Osteoblast (primary cell): ENCODE measurements around the gene PPM1A. TPM values are rescaled to one million over a fixed set of nuclear protein-coding genes. Genes with fewer than 3 reads are reported as not detected.

Experiments used
- DNase-seq: peaks from one replicate; pipeline ENCODE4 v3.0.0; 2011; ENCODE audit warnings: low spot score, mixed read lengths; ENCODE audit not compliant: insufficient read length; ENCODE audit errors: missing footprints
- H2AFZ ChIP-seq: 2 replicates; pipeline ENCODE4 v1.6.0; 2011; ENCODE audit warnings: mild to moderate bottlenecking, low read length
- H3K27ac ChIP-seq: 2 replicates; pipeline ENCODE4 v1.5.1; 2011; ENCODE audit warnings: mild to moderate bottlenecking, low read depth, low read length, moderate library complexity
- H3K27me3 ChIP-seq: 2 replicates; pipeline ENCODE4 v1.6.0; 2012; ENCODE audit warnings: mild to moderate bottlenecking, control low read depth, inconsistent platforms, low read length, moderate library complexity; ENCODE audit not compliant: insufficient read depth
- H3K36me3 ChIP-seq: 2 replicates; pipeline ENCODE4 v1.5.1; 2011; ENCODE audit warnings: mild to moderate bottlenecking, low read length, control low read depth, moderate library complexity; ENCODE audit not compliant: insufficient read depth
- H3K4me1 ChIP-seq: 2 replicates; pipeline ENCODE4 v1.5.1; 2011; ENCODE audit warnings: mild to moderate bottlenecking, low read length, control low read depth, moderate library complexity; ENCODE audit not compliant: insufficient read depth
- H3K4me2 ChIP-seq: 2 replicates; pipeline ENCODE4 v1.6.0; 2011; ENCODE audit warnings: mild to moderate bottlenecking, low read length; ENCODE audit not compliant: insufficient read depth
- H3K4me3 ChIP-seq: fragments of 200-600 bp; sonication (generic); 3 replicates; pipeline ENCODE4 v1.5.1; 2012; ENCODE audit warnings: mild to moderate bottlenecking, low read length, inconsistent platforms; ENCODE audit not compliant: insufficient read depth
- H3K79me2 ChIP-seq: 2 replicates; pipeline ENCODE4 v1.6.0; 2012; ENCODE audit warnings: mild to moderate bottlenecking, low read length, control low read depth, inconsistent platforms; ENCODE audit not compliant: insufficient read depth
- H3K9me3 ChIP-seq: 2 replicates; pipeline ENCODE4 v1.5.1; 2011; ENCODE audit warnings: low read depth, low read length, control low read depth
- H4K20me1 ChIP-seq: 2 replicates; pipeline ENCODE4 v1.6.0; 2012; ENCODE audit warnings: mild to moderate bottlenecking, low read length, control low read depth; ENCODE audit not compliant: insufficient read depth
- total RNA-seq: library from RNA; depleted of rRNA; stranded (reverse); fragments of >200 nt; gene quantifications from 2 replicates; pipeline ENCODE4 v1.2.3, GENCODE V29; 2012
- TF ChIP-seq, protein P1 (sequence below): IDR thresholded peaks from 2 replicates; pipeline ENCODE4 v1.5.1; 2011; ENCODE audit warnings: mild to moderate bottlenecking, low read depth, low read length, moderate library complexity; ENCODE audit errors: extremely low read depth

PPM1A gene
- total RNA-seq, 1 donor, result 36.6 TPM

DNA sequence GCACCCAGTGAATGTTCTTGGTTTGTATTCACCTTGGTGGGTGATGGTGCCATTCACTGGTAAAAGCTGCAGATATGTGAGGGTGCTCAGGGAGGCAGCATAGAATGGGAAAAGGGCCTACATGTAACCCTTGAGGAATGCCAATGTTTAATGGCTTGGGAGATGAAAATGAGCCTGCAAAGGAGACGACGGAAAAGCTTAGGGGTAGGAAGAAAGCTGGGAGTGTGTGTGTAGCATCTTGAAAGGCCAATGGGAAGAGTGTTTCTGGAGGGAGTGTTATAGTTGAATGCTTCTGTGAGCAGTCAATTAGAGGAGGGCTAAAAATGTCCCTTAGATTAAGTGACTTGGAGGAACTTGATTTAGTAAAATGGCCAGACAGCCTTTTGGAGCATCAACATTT is 24.9 kb downstream of the PPM1A start:
- no peak for DNase-seq
- Histone ChIP-seq H3K4me2 (no peak overlapping the region), H3K9me3 (no peaks in the 10 kb centered on the region), H3K27ac (no peak overlapping the region), H3K4me3 (no peak overlapping the region), H3K27me3 (no peaks in the 10 kb centered on the region), H3K79me2 (peaks cover 91% of the 10 kb centered on the region), H3K36me3 (no peaks in the 10 kb centered on the region), H3K4me1 (no peaks in the 10 kb centered on the region), H2AFZ (no peak overlapping the region), H4K20me1 (peaks cover 59% of the 10 kb centered on the region)
- TF ChIP-seq, protein P1, sequence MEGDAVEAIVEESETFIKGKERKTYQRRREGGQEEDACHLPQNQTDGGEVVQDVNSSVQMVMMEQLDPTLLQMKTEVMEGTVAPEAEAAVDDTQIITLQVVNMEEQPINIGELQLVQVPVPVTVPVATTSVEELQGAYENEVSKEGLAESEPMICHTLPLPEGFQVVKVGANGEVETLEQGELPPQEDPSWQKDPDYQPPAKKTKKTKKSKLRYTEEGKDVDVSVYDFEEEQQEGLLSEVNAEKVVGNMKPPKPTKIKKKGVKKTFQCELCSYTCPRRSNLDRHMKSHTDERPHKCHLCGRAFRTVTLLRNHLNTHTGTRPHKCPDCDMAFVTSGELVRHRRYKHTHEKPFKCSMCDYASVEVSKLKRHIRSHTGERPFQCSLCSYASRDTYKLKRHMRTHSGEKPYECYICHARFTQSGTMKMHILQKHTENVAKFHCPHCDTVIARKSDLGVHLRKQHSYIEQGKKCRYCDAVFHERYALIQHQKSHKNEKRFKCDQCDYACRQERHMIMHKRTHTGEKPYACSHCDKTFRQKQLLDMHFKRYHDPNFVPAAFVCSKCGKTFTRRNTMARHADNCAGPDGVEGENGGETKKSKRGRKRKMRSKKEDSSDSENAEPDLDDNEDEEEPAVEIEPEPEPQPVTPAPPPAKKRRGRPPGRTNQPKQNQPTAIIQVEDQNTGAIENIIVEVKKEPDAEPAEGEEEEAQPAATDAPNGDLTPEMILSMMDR, result no peak

DNA sequence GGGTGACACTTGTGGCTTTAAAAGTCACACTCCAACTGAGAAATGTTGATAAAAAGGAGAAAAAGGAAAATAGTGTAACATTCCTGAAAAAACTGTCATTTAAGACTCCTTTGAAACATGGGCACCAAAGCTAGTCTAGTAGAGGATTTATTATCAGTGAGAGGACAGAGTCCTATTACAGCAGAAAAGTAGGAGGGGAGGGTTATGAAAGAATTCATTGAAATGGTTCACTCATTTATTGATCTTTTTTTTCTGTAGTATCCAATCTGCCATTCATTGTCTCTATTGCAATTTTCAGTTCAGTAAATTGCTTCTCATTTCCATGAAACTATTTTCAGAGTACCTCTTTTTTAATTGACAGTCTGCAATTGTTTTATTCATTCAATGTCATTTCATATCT is 25.4 kb downstream of the PPM1A start:
- peaks cover 56% of the 10 kb centered on the region for H4K20me1 ChIP-seq
- DNase-seq, result peak; percentile 23
- no peak overlapping the region for H3K27ac ChIP-seq
- TF ChIP-seq, protein P1, result no peak
- no peaks in the 10 kb centered on the region for H3K4me1 ChIP-seq
- H3K4me2 ChIP-seq, result no peak overlapping the region
- H3K4me3 ChIP-seq, result no peak overlapping the region
- no peaks in the 10 kb centered on the region for H3K27me3 ChIP-seq
- no peaks in the 10 kb centered on the region for H3K9me3 ChIP-seq
- H3K79me2 ChIP-seq, result peaks cover 91% of the 10 kb centered on the region
- H2AFZ ChIP-seq, result no peak overlapping the region
- no peaks in the 10 kb centered on the region for H3K36me3 ChIP-seq

DNA sequence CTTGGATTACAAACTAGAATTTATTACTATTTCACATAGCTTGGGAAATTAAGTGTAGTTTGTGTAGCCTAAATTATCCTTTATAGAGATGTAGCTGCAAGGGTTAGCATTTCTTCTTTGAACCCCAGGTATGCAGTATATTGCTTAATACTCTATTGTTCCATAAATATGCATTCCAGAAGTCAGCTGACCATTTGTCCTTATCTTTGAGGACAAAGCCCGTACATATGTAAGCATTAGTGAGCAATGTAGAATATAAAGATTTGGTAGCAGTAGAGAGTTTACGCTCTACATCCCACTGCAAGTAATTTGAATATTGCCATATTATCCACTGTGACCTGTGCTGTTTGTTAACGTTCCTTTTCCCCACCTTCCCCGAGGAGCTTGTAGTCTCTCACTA is 26.9 kb downstream of the PPM1A start:
- H3K36me3 ChIP-seq, result no peaks in the 10 kb centered on the region
- H3K4me2 ChIP-seq, result no peak overlapping the region
- H2AFZ ChIP-seq, result no peak overlapping the region
- TF ChIP-seq, protein P1, result no peak
- H3K4me1 ChIP-seq, result no peaks in the 10 kb centered on the region
- H4K20me1 ChIP-seq, result peaks cover 52% of the 10 kb centered on the region
- no peaks in the 10 kb centered on the region for H3K27me3 ChIP-seq
- peaks cover 90% of the 10 kb centered on the region for H3K79me2 ChIP-seq
- H3K4me3 ChIP-seq, result no peak overlapping the region
- no peaks in the 10 kb centered on the region for H3K9me3 ChIP-seq
- no peak for DNase-seq
- H3K27ac ChIP-seq, result no peak overlapping the region

GRCh38 chr14:60276347-60276746 is 27.3 kb downstream of the PPM1A start:
- Histone ChIP-seq H4K20me1 (peaks cover 53% of the 10 kb centered on the region), H3K27me3 (no peaks in the 10 kb centered on the region), H3K4me3 (no peak overlapping the region), H3K4me1 (no peaks in the 10 kb centered on the region), H2AFZ (no peak overlapping the region), H3K4me2 (no peak overlapping the region), H3K79me2 (peaks cover 90% of the 10 kb centered on the region), H3K36me3 (no peaks in the 10 kb centered on the region), H3K27ac (no peak overlapping the region), H3K9me3 (no peaks in the 10 kb centered on the region)
- no peak for DNase-seq
- TF ChIP-seq, protein P1, result no peak
